Measurements from ENCODE around the gene CD6. TPM values are rescaled to one million over a fixed set of nuclear protein-coding genes. Genes with fewer than 3 reads are reported as not detected.

CD6 gene
- total and polyA plus RNA-seq, 2 of the 8 experiments (the other 6 are each of a cell fraction or from before 2014, with no cell fraction given): 0.03 TPM; not detected in 1

- TF ChIP-seq TAF1 (IDR thresholded peaks at IDR 0.05; ENCODE audit: low read depth, low read length) (no peak), CTBP2 (IDR thresholded peaks at IDR 0.05; ENCODE audit: borderline replicate concordance, insufficient read depth, insufficient read length, low read length) (no peak), MAX (IDR thresholded peaks at IDR 0.05) (no peak), POLR2AphosphoS5 (IDR thresholded peaks at IDR 0.05; ENCODE audit: low read depth, low read length) (no peak), SAP30 (IDR thresholded peaks at IDR 0.05; ENCODE audit: insufficient read depth, insufficient replicate concordance, low read length) (peak; percentile 75), EZH2 (IDR thresholded peaks at IDR 0.05; ENCODE audit: low read depth, low read length, severe bottlenecking) (peak; percentile 23)
- H3K79me1 ChIP-seq (ENCODE audit: low read depth, low read length): peaks cover 11% of the 10 kb centered on the region
- POLR2A ChIA-PET (ENCODE audit: partially characterized antibody): interaction anchor here (0.9 to 5.7 kb wide), 4 partner anchors 11 to 26 kb away, joined by 3 to 26 read pairs (median 6); partner anchors contain the start of gene TMEM109
- no peak overlapping the region for H3K56ac ChIP-seq (replicated peaks; ENCODE audit: insufficient read length, low read depth, low read length)
- CTCF ChIA-PET (ENCODE audit: partially characterized antibody): interaction anchor here (1.2 to 1.9 kb wide), 2 partner anchors 10 to 16 kb away, joined by 4 to 7 read pairs; no protein-coding TSS in a partner anchor
- WGBS, 2 experiments (ENCODE audit: extremely low coverage in 1 of 2, insufficient coverage in 1 of 2, insufficient read length in 1 of 2, insufficient replicate concordance in 2 of 2, low coverage in 1 of 2, low lambda C conversion rate in 2 of 2, missing lambda C conversion rate in 1 of 2): 6% methylated on average over 34 of the region's 35 CpGs; no CpG with 5 or more reads in 1 of the 2 experiments
- H3K36me3 ChIP-seq (ENCODE audit: control insufficient read depth in 2 of 4, insufficient read depth in 4 of 4, low read length in 3 of 4): peaks cover 9 to 34% (median 17%) of the 10 kb centered on the region in 4 experiments; a peak in 7 of 8 replicates
- no peak overlapping the region; the same call in 1 of the 2 replicates for H2AFZ ChIP-seq (ENCODE audit: low read length)
- peak overlapping the region; percentile 68 to 91 for H3K4me2 ChIP-seq (ENCODE audit: insufficient read depth in 1 of 2, low read depth in 2 of 2, low read length in 2 of 2)
- H2BK20ac ChIP-seq (ENCODE audit: low read length): no peak overlapping the region
- no peak overlapping the region for H3K23ac ChIP-seq (ENCODE audit: insufficient read length)
- no peak for DNase-seq (ENCODE audit: low read depth in 1 of 2, low spot score in 2 of 2)
- 0 out of 2 replicates have a peak overlapping the region, but pooled peaks have one; percentile 39 for H2BK12ac ChIP-seq (ENCODE audit: low read depth, low read length)
- H2BK120ac ChIP-seq (replicated peaks; ENCODE audit: low read depth, low read length): no peak overlapping the region
- H3K4ac ChIP-seq (replicated peaks; ENCODE audit: insufficient read length, low read depth, low read length): peak overlapping the region; percentile 87
- H3K9ac ChIP-seq (replicated peaks in 1 of 4; ENCODE audit: extremely low read depth in 1 of 4, low read depth in 3 of 4, low read length in 3 of 4): peak overlapping the region; percentile 34 to 86 (median 46)
- 0 out of 2 replicates have a peak overlapping the region, but pooled peaks have one; percentile 18 for H2BK5ac ChIP-seq (ENCODE audit: low read depth, low read length)
- no peak overlapping the region; the same call in 1 of the 2 replicates for H3K27ac ChIP-seq (ENCODE audit: low read depth, low read length)
- no peak for FAIRE-seq
- peaks cover 9 to 13% of the 10 kb centered on the region in 2 experiments for H4K20me1 ChIP-seq (replicated peaks in 1 of 2; ENCODE audit: control insufficient read depth in 1 of 2, insufficient read depth in 2 of 2, low read length in 2 of 2)
- no peaks in the 10 kb centered on the region for H3K79me2 ChIP-seq (ENCODE audit: control insufficient read depth in 1 of 2, insufficient read depth in 2 of 2, low read length in 2 of 2)
- no peak overlapping the region for H3K14ac ChIP-seq (ENCODE audit: insufficient read length)
- peak overlapping the region; percentile 70 to 95 (median 77) for H3K4me3 ChIP-seq (ENCODE audit: extremely low read depth in 1 of 4, insufficient read depth in 2 of 4, low read depth in 3 of 4, low read length in 4 of 4)
- H4K91ac ChIP-seq (replicated peaks; ENCODE audit: insufficient read length, low read length): no peak overlapping the region
- H3K18ac ChIP-seq (ENCODE audit: extremely low read depth, low read length): peak overlapping the region; percentile 71; the same call in 1 of the 2 replicates
- peaks cover 0 to 3% (median 0%) of the 10 kb centered on the region in 4 experiments; a peak in 1 of 7 replicates for H3K27me3 ChIP-seq (replicated peaks in 1 of 4; ENCODE audit: control insufficient read depth in 3 of 4, extremely low read depth in 1 of 4, insufficient read depth in 3 of 4, low read length in 3 of 4)
- H3K9me3 ChIP-seq (ENCODE audit: insufficient read depth in 2 of 2, low read depth in 1 of 2, low read length in 1 of 2): no peaks in the 10 kb centered on the region
- no peak overlapping the region for H4K5ac ChIP-seq (ENCODE audit: insufficient read length, low read depth, low read length)
- peaks cover 11% of the 10 kb centered on the region; the same call in 1 of the 2 replicates for H3K23me2 ChIP-seq (ENCODE audit: low read depth, low read length)
- H3K4me1 ChIP-seq (replicated peaks in 1 of 4; ENCODE audit: control insufficient read depth in 3 of 4, insufficient read depth in 4 of 4, low read length in 3 of 4): peaks cover 5 to 14% (median 5%) of the 10 kb centered on the region in 4 experiments; a peak in 6 of 7 replicates
- H2AK5ac ChIP-seq (ENCODE audit: low read depth, low read length): no peak overlapping the region; the same call in 1 of the 2 replicates
- no peak overlapping the region; the same call in 1 of the 2 replicates for H4K8ac ChIP-seq (ENCODE audit: extremely low read depth, insufficient read depth, low read length)
- no peak overlapping the region for H2BK15ac ChIP-seq (ENCODE audit: low read length)
Measured at GRCh38 chr11:60924906-60925853, 46.3 kb upstream of the CD6 start.

Measured in H1 (cell line).